HG03460 (cell line): ENCODE results near the gene UBE2Q2.
"Not testable (repeated sequence)": the region's sequence is repeated elsewhere in the genome, so short reads cannot be mapped to it uniquely, and the experiment has no call there.

ENCODE experiments used
- ATAC-seq: cut with Tn5 transposase; IDR thresholded peaks from one replicate; pipeline ENCODE4 v1.9.1; 2021; ENCODE audit not compliant: unreplicated experiment

The UBE2Q2 gene

DNA sequence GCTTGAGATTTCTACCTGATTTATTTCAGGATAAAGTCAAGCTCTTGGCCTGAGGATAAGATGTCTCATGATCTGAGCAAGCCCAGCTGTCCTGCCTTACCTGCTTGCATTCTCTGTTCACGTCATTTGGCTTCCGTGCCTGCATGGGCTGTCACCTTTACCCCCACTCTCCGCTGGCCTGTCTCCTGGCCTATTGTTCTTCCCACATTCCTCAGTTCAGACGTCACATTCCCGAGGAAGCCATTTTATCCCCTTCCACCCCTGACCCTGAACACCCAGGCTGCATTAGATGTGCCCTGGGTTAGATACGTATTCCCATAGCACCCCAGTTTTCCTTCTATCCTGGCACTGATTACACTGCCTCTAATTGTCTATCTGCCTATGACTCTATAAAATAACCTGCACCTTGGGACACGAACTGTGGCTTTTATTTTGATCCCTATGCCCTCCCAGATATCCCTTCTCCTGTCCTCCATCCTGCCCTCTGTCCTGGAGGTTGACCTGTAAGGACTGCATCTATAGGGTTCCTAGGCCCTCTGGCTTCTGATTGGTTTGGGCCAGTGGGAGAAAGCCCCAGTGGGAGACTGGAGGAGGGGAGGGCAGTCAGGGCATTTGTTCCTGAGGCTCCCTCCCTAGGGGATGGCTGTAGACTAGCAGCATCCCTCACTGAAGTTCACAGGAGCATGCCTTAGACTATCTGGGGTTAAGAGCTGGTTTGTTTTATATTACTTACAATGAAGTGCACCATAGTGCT, 19.2 kb upstream of the UBE2Q2 start:
- no peak for ATAC-seq

DNA sequence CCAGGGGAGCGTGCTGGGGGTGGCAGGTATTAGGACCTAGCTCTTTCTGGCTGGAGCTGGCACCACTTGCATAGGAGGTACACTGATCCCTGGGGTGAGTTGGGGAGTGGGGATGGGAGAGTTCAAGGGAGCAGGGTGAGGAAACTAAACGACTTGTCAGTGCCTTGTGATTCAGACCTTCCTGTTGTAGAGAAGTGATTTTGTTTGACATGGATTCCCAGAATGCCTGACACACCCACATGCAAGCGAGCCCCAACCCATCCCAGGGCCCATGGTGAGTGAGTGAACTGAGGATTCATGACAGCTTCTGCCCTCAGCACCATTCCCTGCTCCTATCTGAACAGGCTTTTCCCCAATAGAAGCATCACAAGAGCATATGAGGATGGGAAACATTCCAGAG, 15.6 kb upstream of the UBE2Q2 start:
- no peak for ATAC-seq

DNA sequence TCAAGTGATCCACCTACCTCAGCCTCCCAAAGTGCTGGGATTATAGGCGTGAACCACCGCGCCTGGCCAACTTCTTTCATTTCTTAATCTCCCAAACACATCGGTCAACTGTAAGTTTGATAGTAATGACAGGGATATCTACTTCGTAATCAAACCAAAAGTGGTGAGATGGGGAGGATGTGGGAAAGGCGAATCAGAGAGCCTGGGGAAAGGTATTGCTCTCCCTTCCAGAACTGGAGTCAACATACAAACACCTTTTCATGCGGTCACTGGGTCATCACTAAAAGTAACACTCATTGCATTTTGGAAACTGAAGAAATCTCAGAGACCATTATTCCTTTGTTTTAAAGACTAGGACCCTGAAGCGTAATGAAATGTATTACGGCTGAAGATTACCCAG, 14.8 kb upstream of the UBE2Q2 start:
- no peak for ATAC-seq

DNA sequence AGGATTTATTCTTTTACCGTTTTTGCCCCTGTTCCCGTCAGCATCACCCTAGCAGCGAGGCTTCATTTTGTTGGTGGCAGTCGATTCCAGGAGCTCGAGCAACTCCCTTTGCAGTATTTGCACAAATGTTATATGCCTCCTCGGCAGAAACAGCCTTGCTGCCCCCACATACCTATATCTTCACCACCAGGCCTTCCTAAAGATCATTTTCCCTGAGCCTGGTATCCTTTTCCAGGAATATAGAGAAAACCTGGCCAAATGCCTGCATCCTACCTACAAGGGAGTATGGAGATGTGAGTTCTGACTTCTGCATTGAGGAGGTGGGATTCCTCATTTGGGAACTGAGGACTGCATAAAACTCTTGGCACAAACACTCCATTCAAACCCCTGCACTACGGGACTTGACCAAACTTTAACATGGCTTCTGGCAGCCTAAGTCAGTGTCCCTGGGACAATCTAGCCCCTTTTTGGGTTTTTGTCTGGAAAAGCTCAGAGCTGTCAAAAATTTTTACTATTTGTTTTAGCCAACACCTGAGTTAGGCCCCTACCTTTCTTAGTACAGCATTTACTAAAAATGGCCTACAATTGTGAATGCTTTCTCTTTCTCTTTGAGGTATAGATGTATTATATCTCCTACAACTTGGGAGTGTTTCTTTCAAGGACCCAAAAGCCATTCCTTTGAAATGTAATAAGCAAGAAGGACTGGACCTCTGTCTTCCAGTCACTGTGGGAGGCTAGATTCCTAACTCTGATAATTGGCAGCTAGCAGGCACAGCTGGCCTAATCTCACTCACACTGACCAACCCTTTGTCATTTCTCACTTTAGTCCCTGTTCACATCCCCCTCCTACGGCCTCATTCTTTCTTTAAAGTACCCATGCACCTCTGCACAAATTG, 12.1 kb upstream of the UBE2Q2 start:
- ATAC-seq, result no peak

DNA sequence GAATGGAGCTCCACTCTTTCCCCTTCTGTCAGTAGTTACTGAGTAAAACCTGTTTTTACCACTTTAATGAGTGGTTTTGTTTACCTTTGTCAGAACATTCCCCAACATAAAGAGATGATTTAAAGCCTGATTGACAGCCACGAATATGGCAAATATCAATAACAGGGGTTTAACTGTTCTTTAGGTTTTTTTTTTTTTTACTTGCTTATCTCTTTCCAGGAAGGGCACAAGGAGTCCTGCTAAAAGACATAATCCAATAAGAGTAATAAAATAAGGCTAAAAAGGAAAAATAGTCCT, 11.5 kb upstream of the UBE2Q2 start:
- no peak for ATAC-seq

DNA sequence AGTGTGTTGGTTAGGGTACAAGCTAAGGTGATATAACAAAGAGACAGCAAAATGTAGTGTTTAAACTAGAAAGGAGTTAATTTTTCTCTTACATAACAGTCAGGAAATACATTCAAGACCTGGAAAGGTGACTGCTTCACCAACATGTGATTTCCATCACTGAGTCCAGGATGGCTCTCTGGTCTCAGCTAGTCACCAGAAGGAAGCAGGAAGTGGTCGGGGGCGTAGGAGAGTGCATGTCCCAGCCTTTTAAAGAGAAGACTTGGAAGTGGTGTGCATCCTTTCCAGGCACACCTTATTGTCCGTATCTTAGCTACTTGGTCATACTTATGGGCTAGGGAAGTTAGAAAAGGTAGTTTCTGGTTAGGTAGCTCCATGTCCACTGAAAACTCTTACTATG, 11.1 kb upstream of the UBE2Q2 start:
- no peak for ATAC-seq

DNA sequence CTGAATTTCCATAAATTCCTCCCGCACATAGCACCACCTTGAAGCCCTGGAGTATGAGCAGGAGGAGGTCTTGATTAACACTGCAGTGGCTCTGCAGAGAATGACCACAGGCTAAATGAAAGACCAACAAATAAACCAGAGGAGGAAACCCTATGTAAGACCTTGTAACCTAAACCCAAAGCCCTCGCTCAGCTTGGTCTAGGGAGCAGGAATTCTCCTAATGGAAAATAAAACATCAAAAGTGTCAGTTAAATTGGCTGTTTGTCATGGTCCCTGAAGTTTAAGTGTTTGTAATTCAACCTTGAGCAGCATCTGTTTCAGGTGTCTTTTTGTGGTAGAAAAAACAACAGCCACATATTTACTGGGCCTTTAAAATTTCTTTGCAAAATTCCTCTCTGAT, 9.2 kb upstream of the UBE2Q2 start:
- no peak for ATAC-seq

DNA sequence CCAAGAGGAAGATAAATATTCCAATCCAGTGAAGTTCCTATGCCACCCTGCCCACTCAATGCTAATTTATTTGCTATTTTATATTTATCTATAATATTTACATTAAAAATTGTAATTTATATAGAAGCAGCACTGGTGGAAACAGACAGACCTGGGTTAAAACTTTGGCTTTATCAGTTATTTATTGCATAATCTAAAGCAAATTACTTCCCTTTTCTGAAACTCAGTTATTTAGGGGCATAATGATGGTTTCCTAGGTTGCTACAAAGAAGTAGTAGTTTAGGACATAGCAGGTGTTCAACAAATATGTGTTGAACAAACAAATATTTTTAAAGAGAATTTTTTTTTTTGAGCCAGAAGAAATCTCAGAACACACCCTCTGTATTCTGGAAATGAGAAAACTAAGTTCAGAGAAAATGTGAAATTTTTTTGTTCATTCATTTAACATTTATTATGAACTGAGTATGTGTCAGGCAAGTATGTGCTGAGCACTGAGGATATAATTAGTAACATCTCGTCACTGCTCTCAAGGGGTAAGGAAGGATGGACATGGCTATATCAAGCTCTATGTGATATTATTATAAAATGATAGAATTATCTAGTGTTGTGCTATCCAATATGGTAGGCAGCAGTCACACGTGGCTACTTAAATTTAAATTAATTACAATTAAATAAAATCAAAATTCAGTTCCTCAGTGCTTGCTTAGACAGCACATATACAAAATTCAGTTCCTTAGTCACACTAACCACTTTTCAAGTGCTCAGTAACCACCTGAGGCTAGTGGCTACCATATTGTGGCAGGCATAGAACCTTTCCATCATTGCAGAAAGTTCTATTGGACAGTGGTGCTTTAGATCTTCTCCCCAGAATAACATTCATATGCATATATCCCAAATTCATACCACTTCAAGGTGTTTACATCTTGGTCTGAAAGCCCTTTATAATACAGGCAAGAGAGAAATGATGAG, 7.0 kb upstream of the UBE2Q2 start:
- no peak for ATAC-seq

DNA sequence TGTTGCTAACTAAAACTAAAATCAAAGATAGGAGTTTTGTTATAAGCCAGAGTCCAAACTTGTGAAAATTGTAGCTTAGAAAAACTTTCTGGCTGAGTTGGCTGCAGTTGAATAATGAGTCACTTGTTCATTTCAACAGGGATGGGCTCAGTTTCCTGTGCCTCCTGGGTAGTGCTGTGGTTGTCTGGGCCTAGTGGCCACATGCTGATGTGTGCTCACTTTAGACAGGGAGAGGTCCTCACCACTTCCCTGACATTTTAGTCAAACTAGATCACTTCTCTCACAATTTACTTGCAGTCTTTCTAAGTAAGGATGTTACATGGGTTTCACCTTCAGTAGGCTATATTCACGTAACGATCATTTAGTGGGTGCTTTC, 6.3 kb upstream of the UBE2Q2 start:
- peak; percentile 86 for ATAC-seq

DNA sequence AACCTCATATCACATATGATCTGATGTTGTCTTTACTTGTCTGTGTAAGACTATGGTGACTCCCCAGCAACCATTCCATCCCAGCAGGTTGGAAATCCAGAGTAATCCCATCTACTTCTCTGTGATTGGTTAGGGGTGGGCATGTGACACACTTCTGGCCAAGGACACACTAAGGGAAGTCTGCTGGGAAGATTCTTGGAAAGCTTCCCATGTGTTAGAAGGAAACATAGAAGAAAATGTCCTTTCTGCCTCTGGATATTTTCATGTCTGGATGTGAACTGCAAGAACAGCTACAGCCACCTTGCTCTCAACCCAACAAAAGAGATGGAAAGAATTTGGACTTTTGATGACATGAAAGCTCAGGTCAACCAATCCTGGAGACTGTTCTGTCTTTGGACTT, 2.6 kb upstream of the UBE2Q2 start:
- no peak for ATAC-seq

DNA sequence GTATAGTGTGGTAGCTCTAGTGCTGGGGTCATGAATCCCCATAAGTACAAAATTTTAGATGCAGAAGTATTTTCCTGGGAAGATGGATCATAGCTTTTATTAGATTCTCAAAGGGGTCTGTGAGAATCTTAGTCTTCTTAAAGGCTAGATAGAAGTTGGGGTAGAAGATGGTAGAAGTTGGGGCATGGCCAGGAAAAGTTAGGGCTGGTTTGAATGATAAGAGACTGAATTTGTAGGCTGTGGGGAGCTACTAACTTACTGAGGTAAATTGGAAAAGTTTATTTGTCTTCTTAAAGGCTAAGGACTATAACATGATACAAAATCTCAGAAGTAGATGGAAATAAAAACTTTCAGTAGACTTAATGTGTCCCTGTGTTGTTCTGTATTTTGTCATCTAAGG, 1.6 kb upstream of the UBE2Q2 start:
- ATAC-seq, result no peak

DNA sequence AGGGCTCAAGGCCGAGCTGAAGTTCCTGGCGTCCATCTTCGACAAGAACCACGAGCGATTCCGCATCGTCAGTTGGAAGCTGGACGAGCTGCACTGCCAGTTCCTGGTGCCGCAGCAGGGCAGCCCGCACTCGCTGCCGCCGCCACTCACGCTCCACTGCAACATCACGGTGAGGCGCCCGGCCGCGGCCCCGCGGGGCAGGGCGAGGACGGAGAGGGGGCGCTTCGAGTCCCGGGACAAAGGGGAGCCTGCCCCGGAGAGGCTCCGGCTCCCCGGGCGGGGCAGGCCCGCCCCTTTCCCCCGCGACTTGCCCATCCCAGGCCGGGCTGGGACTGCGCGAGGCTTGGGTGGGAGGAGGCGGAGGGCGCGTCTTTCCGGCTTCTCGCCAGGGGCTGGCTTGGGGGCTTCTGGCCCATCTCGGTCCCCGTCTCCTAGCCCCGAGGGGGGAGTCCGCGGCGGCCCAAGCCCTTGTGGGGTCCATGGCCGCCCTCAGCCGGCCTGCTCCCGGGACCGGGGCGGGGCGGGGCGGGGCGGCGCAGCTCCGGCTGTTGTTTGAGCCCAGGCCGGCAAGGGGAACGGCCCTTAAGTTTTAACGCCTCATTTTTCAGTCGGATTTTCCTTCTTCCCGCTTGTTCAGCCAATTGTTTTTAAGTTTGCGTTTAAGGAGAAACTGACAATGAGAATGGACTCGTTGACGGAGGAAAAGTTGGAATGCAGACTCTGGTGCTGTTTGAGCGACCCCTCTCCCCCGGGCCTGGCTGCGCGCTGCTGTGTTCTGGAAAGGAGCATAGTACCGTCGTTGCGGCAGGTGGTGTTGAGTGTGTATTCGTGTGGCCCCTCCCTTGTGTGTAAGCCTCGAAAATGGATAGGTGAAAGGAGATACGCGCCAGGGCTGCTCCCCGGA, 683 bp downstream of the UBE2Q2 start:
- no peak for ATAC-seq

DNA sequence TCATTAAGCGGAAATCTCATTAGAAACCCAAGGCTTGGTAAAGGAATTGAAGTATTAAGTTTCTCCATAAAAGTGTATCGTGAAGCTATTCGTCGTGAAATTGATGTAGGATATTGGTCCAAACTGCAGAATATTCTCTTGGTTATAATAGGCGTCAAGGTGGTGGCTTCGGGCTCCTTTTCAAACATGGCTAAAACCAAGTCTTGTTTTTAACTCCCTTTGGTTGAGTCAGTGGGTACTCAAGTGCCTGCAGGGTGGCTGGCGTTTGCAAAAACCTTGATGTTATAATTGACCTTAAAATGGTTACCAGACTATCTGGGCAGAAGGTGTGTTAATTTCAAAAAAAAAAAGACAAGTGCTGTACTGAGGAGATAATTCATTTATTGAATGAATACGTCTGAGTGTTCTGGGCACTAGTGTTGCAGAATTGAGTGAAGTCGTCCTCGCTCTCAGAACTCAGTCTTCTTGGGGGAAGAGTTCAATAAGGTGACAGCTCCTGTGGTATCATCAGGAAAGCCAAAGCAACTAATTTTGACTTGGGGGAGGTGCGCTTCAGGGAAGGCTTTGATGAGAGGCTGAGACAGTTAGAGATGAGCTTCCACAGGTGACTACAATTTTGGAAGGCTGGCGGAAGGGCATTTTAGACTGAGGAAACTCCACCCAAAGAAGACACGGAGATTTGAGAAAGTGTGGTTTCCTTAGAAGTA, 1.5 kb downstream of the UBE2Q2 start:
- no peak for ATAC-seq

DNA sequence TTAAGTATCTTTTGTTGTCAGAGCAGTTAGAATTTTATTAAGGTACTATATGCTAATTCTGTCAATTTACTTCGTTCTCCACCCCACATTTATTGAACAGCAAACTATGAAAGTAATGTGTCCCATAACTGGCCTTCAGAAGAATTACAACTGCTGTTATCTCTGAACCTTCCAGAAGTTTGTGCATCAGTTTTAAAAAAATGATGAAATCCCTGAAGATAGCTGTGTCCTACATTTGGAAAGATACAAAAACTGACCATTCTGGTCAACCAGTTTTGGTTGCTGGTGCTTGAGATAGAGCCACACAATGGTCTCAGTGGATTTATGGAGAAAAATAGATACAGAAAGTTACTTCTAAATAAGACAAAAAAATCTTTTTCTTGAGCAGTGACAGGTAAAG, 5.9 kb downstream of the UBE2Q2 start:
- ATAC-seq, result no peak

DNA sequence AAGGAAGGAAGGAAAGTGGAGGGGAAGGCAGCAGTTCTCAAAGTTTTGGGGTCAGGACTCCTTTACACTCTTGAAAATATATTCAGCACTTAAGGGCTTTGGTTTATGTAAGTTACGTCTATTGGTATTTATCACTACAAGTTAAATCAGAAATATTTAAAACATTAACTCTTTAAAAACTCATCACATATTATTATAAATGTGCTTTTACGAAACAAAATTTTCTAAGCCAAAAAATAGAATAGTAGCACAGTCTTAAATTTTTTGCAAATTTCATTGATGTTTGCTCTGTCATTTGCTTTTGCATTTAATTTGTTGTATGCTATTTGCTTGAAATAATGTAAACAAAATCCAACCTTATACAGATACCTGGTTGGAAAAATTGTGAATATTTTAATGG, 7.5 kb downstream of the UBE2Q2 start:
- ATAC-seq, result no peak

DNA sequence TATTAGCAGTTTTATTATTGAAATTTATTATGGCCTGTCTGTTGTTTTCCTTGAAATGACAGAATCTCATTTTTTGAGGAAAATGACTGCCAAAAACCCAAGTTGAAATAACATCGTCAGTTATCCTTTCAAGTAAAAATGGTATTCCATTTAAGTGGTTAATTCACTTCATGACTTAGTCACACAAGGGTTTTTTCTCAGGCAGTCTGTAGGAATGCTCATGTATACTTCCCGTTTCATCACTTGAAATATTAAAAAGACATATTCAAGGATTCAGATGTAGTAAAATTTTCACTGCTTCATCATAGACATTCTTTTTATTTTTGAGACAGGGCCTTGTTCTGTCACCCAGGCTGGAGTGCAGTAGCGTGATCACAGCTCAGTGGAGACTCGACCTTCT, 8.3 kb downstream of the UBE2Q2 start:
- ATAC-seq, result not testable (repeated sequence)

DNA sequence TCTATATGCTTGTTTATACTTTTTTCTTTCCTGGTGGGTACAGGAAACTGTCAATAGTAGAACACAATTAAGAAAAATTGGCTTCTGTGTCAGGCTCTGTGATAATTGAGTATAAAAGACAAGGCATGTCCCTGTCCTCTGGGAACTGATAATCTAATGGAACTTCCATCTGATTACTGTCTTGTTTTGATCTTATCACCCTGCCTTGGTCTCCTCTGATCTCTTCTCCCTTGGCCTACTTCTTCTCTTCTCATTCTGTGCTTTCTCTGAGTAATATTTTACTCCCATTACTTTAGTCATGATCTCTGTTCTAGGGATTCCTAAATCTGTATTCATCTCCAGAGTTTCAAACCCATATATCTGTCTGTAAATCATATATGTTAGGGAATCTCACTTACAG, 14.6 kb downstream of the UBE2Q2 start:
- ATAC-seq, result no peak

DNA sequence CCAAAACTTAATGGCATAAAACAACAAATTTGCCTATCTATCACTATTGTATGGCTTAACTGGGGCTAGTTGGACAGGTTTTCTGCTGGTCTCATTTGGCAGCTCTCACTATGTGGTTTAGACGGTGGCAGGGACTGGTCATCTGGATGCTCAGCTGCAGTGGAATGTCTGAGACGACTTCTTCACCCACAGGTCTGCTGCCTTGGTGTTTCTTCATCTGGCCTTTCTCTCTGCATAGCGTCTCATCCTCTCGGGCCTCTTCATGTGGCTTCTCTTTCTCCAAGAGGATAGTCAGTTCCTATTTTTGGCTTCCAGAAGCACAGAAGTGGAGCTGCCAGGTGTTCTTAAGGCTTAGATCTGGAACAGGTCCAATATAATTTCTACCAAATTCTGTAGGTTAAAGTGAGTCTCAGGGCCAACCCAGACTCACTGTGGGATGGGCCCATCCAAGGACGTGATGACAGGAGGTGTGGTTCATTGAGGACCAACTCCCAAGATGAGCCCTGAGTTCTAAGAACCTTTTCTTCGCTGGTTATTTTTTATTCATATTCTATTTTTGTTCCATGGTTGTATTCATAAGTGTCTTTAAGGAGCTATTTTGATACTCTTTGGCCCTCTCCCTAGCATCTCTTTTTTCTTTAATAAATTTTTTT, 18.6 kb downstream of the UBE2Q2 start:
- ATAC-seq, result no peak

DNA sequence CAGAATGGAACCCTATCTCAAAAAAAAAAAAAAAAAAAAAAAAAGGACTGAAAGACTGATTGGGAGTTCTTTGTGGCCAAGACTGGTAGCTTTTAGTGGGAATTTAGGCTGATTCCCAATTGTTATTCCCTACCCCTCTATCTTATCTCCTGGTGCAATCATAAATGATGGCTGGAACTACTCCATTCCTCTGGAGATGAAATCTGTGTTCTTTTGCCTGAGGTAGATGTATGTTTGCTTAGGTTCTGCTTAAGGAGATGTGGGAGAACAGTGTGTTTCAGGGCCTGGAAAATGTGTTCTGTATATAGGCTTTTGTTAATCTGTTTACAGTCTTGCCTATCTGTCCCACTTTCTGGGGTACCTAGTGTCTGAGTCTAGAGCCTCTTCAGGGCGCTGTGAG, 19.5 kb downstream of the UBE2Q2 start:
- ATAC-seq, result no peak
